ENCODE measurements around the gene ATP5MK.

DNA sequence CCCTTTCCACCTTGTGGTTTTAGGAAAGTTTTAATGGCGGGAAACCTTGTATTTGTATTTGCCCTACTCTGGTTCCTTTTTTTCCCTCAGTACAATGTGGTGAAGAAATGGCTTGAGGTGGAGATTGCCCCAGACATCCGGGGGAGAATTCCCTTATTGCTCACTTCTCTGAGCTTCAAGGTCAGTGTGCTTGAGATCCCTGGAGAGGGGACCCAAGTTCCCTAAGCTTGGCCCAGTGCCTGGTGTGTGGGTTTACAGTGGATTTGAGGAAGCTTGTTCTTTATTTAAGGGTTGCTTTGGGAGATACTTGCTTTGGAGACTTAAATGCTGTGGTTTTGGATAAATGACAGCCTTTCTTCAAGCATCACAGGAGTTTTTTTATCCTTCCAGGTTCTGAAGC, 37.6 kb upstream of the ATP5MK start:
- no peak for TF ChIP-seq POLR2A (IDR thresholded peaks at IDR 0.05; ENCODE audit: low read length)
- TF ChIP-seq GATA1 (IDR thresholded peaks at IDR 0.05; ENCODE audit: low read depth, low read length) = no peak

Data from erythroblast (primary cell).